Measurements from ENCODE around the gene SLAMF1.

The SLAMF1 gene

GRCh38 chr1:160558660-160559380, 88.0 kb downstream of the SLAMF1 start:
- peak overlapping the region; percentile 89 for H3K27ac Mint-ChIP-seq
- peaks cover 14% of the 10 kb centered on the region for H3K9me3 Mint-ChIP-seq
- peaks cover 50% of the 10 kb centered on the region for H3K4me1 Mint-ChIP-seq (ENCODE audit: low read depth)
- no peaks in the 10 kb centered on the region for H3K27me3 Mint-ChIP-seq (ENCODE audit: low read depth)
- H3K4me3 Mint-ChIP-seq: peak overlapping the region; percentile 76
- no peak for DNase-seq (ENCODE audit: low spot score)
- H3K36me3 Mint-ChIP-seq (ENCODE audit: low read depth): peaks cover 60% of the 10 kb centered on the region

All from T-helper 2 cell treated with Interferon-gamma antibody and Interleukin-4, amounts not matched to agents 5 μg/mL and 100 μg/mL, for 36 hours (primary cell).